KG1 (cell line): ENCODE measurements around the gene ANO1.
"Not testable (repeated sequence)": the region's sequence is repeated elsewhere in the genome, so short reads cannot be mapped to it uniquely, and the experiment has no call there.

Experiments
- DNase-seq: peaks from one replicate; lab custom pipeline; 2025; lab: John Stamatoyannopoulos, UW

The ANO1 gene

GRCh38 chr11:70078095-70078780 is at the start of gene ANO1:
TSS of gene ANO1 (plus strand) at chr11:70078317. CDS start at chr11:70078607, 290 bp downstream.
- DNase-seq: no peak

GRCh38 chr11:70029115-70029860 is 48.8 kb upstream of the ANO1 start:
- DNase-seq: no peak

GRCh38 chr11:70029861-70030380 is 48.2 kb upstream of the ANO1 start:
- no peak for DNase-seq

GRCh38 chr11:70030412-70030811 is 47.7 kb upstream of the ANO1 start:
- DNase-seq: no peak

GRCh38 chr11:70031631-70032469 is 46.3 kb upstream of the ANO1 start:
- no peak for DNase-seq

GRCh38 chr11:70032470-70032795 is 45.7 kb upstream of the ANO1 start:
- no peak for DNase-seq

GRCh38 chr11:70032943-70033710 is 45.0 kb upstream of the ANO1 start:
- no peak for DNase-seq

- no peak for DNase-seq
Measured at GRCh38 chr11:70033711-70034070, 44.4 kb upstream of the ANO1 start.

GRCh38 chr11:70034740-70035365 is 43.3 kb upstream of the ANO1 start:
- no peak for DNase-seq

GRCh38 chr11:70035665-70036064 is 42.5 kb upstream of the ANO1 start:
- not testable (repeated sequence) for DNase-seq

GRCh38 chr11:70036971-70037882 is 40.9 kb upstream of the ANO1 start:
- DNase-seq: no peak

GRCh38 chr11:70038034-70038834 is 39.9 kb upstream of the ANO1 start:
- DNase-seq: no peak

GRCh38 chr11:70040452-70040851 is 37.7 kb upstream of the ANO1 start:
- DNase-seq: no peak

- DNase-seq: no peak
Measured at GRCh38 chr11:70040869-70041501, 37.1 kb upstream of the ANO1 start.

GRCh38 chr11:70043482-70043881 is 34.6 kb upstream of the ANO1 start:
- DNase-seq: no peak

GRCh38 chr11:70046089-70046488 is 32.0 kb upstream of the ANO1 start:
- no peak for DNase-seq

- no peak for DNase-seq
Measured at GRCh38 chr11:70048279-70049024, 29.7 kb upstream of the ANO1 start.

GRCh38 chr11:70049045-70049444 is 29.1 kb upstream of the ANO1 start:
- DNase-seq: no peak
